Fibroblast of skin of back (primary cell): ENCODE results near the gene AFF4. TPM values are rescaled to one million over a fixed set of nuclear protein-coding genes. Genes with fewer than 3 reads are reported as not detected.
"Not testable (repeated sequence)": the region's sequence is repeated elsewhere in the genome, so short reads cannot be mapped to it uniquely, and the experiment has no call there.

ENCODE experiments used
- DNase-seq: peaks from one replicate; pipeline ENCODE4 v3.0.0-alpha.2; 2013
- polyA plus RNA-seq, 2 experiments: library from polyadenylated mRNA; unstranded; fragments of 120-200 nt; gene quantifications; one replicate each; pipeline ENCODE4 v1.2.1, GENCODE V29; 2013; ENCODE audit not compliant: insufficient read length in 2 of 2

AFF4 gene, protein sequence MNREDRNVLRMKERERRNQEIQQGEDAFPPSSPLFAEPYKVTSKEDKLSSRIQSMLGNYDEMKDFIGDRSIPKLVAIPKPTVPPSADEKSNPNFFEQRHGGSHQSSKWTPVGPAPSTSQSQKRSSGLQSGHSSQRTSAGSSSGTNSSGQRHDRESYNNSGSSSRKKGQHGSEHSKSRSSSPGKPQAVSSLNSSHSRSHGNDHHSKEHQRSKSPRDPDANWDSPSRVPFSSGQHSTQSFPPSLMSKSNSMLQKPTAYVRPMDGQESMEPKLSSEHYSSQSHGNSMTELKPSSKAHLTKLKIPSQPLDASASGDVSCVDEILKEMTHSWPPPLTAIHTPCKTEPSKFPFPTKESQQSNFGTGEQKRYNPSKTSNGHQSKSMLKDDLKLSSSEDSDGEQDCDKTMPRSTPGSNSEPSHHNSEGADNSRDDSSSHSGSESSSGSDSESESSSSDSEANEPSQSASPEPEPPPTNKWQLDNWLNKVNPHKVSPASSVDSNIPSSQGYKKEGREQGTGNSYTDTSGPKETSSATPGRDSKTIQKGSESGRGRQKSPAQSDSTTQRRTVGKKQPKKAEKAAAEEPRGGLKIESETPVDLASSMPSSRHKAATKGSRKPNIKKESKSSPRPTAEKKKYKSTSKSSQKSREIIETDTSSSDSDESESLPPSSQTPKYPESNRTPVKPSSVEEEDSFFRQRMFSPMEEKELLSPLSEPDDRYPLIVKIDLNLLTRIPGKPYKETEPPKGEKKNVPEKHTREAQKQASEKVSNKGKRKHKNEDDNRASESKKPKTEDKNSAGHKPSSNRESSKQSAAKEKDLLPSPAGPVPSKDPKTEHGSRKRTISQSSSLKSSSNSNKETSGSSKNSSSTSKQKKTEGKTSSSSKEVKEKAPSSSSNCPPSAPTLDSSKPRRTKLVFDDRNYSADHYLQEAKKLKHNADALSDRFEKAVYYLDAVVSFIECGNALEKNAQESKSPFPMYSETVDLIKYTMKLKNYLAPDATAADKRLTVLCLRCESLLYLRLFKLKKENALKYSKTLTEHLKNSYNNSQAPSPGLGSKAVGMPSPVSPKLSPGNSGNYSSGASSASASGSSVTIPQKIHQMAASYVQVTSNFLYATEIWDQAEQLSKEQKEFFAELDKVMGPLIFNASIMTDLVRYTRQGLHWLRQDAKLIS
- 48.1 TPM for polyA plus RNA-seq (2013, experiment 1 of 2; ENCODE audit: insufficient read length)
- 54.2 TPM for polyA plus RNA-seq (2013, experiment 2 of 2; ENCODE audit: insufficient read length)

DNA sequence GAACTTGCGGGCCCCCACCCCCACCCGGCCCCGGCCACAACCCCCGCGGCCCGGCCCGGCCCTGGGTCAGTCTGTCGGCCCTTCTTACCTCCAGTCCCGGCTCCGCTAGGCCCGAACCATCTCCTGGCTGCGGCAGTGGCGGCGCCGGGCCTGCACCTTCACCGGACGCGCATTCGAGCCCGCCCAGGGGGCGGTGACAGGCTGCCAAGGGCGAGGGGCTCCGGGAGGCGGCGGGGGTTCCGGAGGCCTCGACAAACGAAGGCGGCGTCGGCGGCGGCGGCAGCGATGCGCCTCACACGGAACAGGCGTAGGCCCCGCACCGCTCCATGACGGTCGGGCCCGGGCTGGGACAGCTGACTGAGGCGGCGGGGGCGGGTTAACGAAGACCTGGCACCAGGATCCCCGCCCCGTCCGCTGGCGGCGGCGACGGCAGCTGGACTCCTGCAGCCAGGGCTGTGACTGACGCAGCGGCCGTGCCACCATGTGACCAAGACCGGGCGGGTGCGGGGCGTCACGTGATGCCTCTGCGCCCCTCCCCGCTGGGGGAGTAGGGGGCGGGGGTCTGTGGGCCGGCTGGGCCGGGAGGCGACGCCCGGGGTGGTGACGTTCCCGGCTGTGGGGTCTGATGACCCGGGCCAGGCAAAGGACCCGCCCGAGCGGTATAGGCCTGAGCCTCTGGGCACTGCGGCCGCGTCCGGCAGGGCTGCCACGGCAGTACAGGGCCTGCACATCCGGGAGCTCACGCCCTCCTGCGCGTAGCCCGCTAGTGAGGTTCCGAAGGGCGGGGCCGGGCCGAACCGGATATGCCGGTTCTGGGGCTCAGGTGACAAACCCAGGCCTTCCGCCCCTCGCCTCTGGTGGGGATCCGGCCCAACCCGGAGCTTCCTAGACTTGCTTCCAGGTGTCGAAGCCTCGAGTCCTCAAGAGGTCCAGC, at the start of gene AFF4:
Gene AFF4, minus strand, starts transcription at position 464 of the 934 bp plus-strand sequence. CDS start 26,445 bp downstream, outside the sequence.
- DNase-seq, result peak; percentile 97

DNA sequence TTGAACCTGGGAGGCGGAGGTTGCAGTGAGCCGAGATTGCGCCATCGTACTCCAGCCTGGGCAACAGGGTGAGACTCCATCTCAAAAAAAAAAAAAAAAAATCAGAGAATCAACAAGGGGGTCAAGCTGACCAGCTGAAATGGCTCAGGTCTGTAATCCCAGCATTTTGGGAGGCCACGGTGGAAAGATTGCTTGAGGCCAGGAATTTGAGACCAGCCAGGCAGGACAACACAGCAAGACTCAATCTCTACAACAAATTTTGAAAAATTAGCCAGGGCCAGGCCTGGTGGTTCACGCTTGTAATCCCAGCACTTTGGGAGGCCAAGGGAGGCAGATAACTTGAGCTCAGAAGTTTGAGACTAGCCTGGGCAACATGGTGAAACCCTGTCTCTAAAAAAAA, 45.0 kb upstream of the AFF4 start:
- not testable (repeated sequence) for DNase-seq

DNA sequence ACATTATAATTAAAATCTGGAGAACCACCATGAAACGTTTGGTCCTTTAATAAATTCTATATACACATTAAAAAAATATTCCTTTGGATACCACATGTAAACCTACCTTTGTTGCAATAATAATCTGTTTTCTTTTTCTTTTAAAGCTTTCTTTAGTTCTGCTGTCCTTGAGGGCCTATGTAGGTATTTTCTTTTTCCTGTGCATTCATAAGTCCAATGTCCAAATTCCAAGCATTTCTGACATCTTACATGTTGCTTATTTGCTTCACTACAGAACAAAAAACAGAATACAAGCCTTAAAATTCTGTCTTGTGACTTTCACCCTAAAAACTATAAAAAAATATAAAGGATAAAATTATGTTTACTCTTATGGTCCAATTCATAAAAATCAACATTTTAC, 43.2 kb upstream of the AFF4 start:
- no peak for DNase-seq

DNA sequence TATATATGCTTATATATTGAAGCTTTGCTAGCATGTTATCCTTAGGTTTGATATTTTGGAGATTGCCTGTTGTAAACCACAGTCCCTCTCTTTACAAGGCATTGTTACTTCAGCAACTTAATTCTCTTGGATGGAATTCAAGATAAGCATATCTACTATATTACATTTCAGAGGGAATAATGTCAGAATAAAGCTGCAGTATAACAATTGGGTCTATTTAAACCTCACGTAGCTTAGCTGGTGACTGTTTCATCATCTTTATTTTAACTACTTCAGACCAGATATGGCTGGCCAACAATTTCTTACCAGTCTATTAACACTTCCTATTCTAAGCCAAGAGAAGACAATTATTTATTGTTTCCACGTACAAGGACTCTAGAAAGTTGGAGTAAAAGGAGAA, 35.8 kb upstream of the AFF4 start:
- DNase-seq, result no peak

DNA sequence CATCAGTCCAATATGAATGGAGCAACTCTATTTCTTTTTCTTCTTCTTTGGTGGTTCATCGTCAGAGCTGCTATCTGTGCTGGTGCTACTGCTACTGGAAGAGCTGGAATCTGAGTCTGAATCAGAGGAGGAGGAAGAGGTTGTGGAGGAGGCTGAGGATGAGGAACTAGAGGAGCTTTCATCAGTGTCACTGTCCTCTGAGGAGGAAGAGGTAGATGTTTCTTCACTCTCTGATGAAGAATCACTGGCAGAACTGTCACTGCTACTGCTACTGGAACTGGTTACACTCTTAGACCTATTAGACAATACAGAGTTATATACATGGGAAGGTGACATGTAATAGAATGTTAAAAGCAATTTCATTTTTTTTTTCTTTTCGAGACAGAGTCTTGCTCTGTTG, 35.1 kb upstream of the AFF4 start:
- DNase-seq, result no peak

DNA sequence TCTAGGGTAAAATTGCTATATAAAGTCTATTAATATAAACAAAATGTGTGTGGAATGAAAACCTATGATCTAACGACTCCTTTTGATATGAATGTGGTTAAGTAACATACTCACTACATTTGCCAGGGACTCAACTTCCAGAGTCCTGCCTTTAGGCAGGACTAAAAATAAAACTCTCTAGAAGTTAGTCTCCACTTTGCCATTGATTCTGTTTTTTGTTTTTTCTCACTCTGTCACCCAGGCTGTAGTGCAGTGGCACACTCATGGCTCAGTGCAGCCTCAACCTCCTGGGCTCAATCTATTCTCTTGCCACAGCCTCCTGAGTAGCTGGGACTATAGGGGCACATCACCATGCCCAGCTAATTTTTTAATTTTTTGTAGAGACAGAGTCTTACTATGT, 32.9 kb upstream of the AFF4 start:
- no peak for DNase-seq

DNA sequence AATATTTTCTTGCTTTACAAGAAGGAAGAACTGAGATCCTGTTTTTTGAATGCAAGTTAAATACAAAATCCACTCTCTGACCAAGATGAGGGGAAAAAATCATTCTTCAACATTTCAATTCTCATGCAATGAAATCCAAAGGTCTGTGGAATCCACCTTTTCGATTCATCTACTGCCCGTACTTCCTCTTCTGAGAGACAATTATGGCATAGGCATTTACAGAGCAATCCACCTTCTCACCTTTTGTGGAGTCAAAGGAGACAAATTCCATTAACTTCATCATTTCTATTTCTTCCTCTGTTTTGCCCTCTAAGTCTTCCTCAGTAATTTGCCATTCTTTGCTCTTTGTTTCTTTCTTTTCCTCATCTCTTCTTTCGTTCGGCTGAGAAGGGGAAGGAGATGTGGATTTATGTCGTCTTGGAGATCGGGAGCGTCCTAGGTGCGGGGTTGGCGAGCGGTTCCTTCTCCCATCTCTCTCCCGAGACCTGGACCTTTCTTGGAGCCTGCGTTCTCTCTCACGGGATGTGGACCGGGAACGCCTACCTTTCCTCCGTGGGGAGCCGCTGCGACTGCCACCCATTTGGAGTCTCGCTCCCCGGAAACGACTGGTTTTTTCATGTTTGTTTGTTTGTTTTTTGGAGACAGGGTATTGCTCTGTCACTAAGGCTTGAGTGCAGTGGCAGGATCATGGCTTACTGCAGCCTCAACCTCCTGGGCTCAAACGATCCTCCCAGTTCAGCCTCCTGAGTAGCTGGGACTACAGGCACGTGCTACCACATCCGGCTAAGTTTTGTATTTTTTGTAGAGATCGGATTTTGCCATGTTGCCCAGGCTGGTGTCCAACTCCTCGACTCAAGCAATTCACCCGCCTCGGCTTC, 24.3 kb upstream of the AFF4 start:
- no peak for DNase-seq

DNA sequence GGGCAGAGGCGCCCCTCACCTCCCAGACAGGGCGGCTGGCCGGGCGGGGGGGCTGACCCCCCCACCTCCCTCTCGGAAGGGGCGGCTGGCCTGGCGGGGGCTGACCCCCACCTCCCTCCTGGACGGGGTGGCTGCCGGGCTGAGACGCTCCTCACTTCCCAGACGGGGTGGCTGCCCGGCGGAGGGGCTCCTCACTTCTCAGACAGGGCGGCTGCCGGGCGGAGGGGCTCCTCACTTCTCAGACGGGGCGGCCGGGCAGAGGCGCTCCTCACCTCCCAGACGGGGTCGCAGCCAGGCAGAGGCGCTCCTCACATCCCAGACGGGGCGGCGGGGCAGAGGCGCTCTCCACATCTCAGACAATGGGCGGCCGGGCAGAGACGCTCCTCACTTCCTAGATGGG, 19.5 kb upstream of the AFF4 start:
- DNase-seq, result not testable (repeated sequence)

DNA sequence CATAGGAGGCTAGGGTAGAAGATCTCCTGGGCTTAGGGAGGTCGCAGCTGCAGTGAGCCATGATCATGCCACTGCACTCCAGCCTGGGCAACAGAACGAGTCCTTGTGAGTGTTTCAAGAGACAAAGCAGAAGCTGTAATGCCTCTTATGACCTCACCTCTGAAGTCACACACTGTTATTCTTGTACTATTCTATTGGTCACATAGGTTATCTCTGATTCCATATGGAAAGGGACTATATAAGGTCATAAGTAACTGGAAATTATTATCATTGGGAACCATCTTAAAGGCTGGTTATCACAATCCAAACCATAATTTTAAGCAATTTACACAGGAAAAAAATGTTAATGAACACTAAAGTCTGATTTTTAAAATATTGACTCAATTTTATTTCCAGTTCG, 17.9 kb upstream of the AFF4 start:
- no peak for DNase-seq

DNA sequence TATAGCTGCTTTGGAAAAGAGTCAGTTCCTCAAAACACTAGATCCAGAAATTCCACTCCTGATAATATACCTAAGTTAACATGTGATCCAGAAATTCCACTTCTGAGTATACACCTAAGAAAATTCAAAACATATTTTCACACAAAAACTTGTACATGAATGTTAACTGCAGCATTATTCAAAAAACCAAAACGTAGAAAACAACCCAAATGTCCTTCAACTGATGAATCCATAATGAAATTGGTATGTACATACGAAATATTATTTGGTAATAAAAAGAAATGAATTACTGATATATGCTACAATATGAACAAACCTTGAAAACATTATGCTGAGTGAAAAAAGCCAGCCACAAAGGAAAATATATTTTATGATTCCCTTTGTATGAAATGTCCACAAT, 16.5 kb upstream of the AFF4 start:
- DNase-seq, result no peak

DNA sequence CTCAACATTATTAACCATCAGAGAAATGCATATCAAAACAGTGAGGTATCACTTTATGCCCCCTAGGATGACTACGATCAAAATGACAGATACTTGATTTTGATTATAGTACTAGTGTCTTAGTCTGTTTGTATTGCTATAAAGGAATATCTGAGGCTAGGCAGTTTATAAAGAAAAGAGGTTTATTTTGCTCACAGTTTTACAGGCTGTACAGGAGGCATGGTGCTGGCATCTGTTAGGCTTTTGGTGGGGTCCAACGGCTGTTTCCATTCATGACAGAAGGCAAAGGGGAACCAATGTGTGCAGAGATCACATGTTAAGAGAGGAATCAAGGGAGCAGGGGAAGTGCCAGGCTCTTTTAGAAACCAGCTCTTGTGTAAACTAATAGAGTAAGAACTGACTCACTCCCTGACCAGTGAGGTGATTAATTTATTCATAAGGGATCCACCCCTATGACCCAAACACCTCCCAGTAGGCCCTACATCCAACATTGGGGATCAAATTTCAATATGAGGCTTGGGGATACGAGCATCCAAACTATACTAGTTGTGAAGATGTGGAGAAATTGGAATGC, 16.0 kb upstream of the AFF4 start:
- no peak for DNase-seq

DNA sequence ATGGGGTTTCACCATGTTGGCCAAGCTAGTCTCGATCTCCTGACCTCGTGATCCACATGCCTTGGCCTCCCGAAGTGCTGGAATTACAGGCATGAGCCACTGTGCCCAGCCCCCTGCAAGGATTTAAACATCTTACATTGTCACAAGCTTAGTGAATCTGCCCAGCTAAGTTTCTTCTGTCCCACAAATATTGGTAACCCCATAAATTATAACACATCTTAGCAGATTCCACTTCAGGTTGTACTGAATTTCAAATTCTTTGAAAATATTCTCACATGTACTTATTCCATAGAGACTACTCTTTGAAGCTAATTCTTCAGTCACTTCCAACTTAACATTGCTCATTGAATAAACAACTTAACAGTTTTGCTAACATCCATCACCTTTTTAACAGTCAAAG, 13.4 kb upstream of the AFF4 start:
- no peak for DNase-seq

DNA sequence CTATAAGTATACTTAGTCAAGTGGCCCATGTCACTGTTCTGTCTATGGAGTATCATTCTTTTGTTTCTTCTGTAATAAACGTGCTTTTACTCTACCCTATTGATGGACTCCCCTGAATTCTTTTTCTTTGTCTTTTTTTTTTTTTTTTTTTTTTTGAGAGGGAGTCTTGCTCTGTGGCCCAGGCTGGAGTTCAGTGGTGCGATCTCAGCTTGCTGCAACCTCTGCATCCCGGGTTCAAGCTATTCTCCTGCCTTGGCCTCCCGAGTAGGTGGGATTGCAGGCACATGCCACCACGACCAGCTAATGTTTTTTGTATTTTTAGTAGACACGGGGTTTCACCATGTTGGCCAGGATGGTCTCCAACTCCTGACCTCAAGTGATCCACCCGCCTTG, 9.0 kb upstream of the AFF4 start:
- DNase-seq, result not testable (repeated sequence)

DNA sequence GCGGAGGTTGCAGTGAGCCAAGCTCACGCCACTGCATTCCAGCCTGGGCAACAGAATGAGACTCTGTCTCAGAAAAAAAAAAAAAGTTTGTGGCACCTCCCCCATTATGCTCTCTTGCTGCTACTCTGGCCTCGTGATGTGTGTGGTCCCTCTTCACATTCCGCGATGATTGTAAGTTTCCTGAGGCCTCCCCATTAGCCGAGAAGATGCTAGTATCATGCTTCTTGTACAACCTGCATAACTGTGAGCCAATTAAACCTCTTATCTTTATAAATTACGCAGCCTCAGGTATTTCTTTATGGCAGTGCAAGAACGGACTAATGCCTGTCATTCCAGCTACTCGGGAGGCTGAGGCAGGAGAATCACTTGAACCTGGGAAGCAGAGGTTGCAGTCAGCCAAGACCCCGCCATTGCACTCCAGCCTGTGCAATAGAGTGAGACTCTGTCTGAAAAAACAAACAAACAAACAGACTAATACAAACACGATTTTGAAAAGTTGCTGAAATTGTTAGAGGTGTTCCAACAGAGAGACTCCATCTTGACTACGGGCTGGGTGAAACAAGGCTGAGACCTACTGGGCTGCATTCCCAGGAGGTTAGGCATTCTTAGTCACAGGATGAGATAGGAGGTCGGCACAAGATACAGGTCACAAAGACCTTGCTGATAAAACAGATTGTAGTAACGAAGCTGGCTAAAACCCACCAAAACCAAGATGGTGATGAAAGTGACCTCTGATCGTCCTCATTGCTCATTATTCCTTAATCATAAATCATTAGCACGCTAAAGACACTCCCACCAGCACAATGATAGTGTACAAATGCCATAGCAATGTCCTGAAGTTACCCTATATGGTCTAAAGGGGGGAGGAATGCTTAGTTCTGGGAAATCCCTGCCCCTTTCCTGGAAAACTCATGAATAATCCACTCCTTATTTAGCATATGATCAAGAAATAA, 8.3 kb upstream of the AFF4 start:
- peak; percentile 38 for DNase-seq

DNA sequence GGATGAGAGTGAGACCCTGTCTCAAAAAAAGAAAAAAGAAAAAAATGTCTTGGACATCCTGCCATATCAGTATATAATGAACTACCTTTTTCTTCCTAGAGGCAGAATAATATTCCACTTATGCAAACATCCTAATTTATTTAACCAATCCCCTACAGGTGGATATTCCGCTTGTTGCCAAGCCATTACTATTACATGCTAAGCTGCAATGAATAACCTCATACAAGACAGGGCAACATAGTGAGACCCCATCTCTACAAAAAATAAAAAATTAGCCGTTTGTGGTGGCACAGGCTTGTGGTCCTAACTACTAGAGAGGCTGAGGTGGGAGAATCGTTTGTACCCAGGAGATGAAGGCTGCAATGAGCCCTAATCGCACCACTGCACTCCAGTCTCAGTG, 1.7 kb upstream of the AFF4 start:
- DNase-seq, result no peak

DNA sequence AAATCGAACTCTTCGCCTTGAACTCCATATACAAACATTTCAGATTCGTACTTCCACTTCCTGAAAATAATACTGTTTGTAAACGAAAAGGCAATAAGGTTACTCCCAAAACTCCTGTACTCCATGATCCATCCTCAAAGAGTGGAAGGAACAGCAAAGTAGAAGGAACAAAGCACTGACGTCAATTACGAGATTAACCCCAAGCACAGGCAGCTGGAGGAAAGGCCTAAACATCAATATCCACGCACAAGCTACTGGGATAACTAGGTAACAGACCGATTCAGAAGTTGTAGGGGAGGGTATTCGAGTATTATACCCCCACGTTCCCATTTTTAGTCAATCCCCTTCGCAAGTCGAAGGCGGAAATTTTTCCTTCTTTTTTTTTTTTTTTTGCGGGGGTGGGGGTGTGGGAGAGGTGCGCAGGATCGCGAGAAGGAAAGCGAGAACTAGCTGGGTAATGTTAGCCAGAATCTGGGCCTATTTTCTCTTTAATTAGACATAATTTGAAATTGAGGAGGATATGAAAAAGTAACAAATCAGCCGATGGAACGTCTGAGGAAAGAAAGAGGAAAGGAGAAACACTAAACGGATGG, 909 bp downstream of the AFF4 start:
- DNase-seq, result peak; percentile 66

DNA sequence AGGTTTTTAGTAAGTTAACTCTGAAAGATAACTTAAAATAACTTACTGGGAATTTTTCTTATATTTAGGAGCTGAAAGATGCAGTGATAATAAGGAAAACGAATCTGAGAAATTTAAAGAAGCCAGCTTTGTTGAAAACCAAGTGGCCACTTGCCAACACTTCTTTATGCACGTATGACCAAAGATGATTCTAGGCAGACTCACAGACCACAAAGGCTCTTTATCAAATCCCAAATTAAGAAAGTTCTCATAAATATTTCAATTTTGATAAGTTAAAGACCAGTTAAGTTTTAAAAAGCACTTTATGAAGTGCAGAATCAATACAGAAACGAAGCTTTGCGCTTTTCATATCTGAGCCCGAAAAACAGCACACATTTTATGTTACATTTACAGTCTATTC, 1.5 kb downstream of the AFF4 start:
- DNase-seq, result peak; percentile 60

DNA sequence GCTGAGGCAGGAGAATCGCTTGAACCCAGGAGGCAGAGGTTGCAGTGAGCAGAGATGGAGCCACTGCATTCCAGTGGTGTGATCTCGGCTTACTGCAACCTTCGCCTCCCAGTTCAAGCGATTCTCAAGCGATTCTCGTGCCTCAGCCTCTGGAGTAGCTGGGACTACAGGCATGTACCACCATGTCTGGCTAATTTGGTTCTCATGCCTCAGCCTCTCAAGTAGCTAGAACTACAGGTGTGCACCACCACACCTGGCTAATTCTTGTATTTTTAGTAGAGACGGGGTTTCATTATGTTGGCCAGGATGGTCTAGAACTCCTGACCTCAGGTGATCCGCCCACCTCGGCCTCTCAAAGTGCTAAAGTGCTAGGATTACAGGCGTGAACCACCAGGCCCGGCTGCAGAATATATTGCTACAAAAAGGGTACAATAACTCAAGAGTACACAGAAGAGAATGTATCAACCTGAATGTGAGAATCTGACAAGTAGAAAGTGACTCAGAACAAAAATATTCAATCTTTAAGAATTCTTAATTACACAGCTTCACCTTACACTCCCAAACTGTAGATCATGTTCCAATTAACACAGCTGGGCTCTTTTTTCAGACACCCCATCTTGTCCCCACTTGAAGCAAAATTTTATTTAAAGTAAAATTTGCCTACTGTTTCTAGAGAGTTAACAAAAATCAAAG, 2.2 kb downstream of the AFF4 start:
- DNase-seq, result not testable (repeated sequence)
